Measurements from ENCODE around the gene SCRN1. TPM values are rescaled to one million over a fixed set of nuclear protein-coding genes. Genes with fewer than 3 reads are reported as not detected.

SCRN1 gene
- total RNA-seq, 1 experiment from 2014 or later, result 81.6 TPM

GRCh38 chr7:29879609-29880008 lies 110.0 kb downstream of the SCRN1 start:
- 0 out of 2 replicates have a peak, but pooled peaks cover 5% of the 10 kb centered on the region for H3K27me3 ChIP-seq (replicated peaks)
- H3K36me3 ChIP-seq, result no peaks in the 10 kb centered on the region
- H3K9me3 ChIP-seq (replicated peaks), result no peaks in the 10 kb centered on the region
- H3K27ac ChIP-seq, result no peak overlapping the region
- no peaks in the 10 kb centered on the region for H3K4me1 ChIP-seq (replicated peaks)
- no peak overlapping the region for H3K4me3 ChIP-seq
- DNase-seq (ENCODE audit: low read depth in 1 of 2, low spot score in 2 of 2), result no peak

DNA sequence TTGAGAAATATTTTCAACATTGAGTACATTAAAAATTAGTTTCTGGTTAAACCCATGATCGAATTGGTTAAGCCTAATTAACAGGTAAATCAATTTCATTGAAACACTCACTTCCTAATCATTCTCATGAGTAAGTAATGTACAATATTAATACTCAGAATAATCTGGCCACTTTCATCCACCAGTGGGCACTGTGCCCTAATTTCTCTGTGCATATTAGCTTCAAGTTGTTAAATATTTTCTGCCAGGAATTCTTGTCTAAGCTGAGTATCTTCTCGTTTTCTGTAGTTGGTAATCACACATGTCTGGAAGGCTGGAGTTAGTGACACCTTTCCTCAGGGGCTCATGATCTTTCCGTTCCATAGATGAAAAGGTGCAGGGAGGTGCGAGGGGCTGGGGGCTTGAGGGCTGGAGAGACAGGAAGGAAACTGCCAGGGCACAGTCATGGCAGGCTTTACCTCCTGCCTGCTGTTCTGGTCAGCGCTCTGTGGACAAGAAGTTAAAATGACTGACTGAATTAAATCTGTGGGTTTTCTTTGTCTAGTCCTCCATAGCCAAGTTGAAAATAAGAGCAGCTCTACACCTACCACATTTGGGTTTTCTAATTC lies 111.4 kb downstream of the SCRN1 start:
- DNase-seq (ENCODE audit: low read depth in 1 of 2, low spot score in 2 of 2), result peak in 1 of 2 experiments; percentile 25
- Histone ChIP-seq H3K9me3 (replicated peaks) (no peaks in the 10 kb centered on the region), H3K27me3 (replicated peaks) (peaks cover 10% of the 10 kb centered on the region; the same call in 1 of the 2 replicates), H3K27ac (no peak overlapping the region), H3K4me3 (no peak overlapping the region), H3K36me3 (no peaks in the 10 kb centered on the region), H3K4me1 (replicated peaks) (no peaks in the 10 kb centered on the region)

DNA sequence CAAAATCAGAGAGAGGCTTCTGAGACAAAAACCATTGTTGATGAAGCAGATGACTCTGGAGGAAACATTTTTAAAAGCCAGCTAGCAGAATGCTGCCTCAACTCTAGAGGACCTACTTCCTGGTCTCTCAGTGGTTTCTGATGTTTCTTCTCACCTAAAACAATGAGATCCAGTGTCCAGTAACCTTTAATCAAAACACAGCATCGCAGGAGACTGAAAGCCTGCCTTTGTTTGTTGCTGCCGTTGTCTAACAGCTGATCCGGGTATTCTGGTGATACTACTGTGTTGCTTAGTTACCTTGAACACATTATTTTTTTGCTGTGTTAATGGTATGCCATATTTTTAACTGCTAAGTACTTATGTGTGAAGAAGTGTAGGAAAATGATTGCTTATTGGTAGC lies 112.4 kb downstream of the SCRN1 start:
- no peak for DNase-seq (ENCODE audit: low read depth in 1 of 2, low spot score in 2 of 2)
- Histone ChIP-seq H3K27me3 (replicated peaks) (peaks cover 12% of the 10 kb centered on the region; the same call in 1 of the 2 replicates), H3K36me3 (no peaks in the 10 kb centered on the region), H3K4me1 (replicated peaks) (no peaks in the 10 kb centered on the region), H3K9me3 (replicated peaks) (no peaks in the 10 kb centered on the region), H3K27ac (no peak overlapping the region), H3K4me3 (no peak overlapping the region)

DNA sequence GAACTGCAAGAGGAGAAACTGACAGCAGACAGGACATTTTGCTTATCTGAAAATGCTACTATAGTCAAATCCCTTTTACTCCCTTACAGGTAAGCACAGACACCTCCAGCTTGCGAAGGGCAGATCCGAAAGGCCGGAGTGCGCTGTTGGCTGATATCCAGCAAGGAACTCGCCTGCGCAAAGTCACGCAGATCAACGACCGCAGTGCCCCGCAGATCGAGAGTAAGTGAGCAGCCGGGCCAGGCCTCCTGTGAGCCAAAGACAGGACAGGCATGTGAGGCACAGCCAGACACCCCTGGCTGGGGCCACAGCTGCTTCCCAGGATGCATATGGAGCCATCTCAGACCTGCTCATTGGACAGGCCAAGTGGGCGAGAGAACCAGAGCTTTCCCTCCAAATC lies 113.9 kb downstream of the SCRN1 start:
- no peaks in the 10 kb centered on the region for H3K4me1 ChIP-seq (replicated peaks)
- H3K9me3 ChIP-seq (replicated peaks), result no peaks in the 10 kb centered on the region
- no peaks in the 10 kb centered on the region for H3K36me3 ChIP-seq
- no peak overlapping the region for H3K4me3 ChIP-seq
- DNase-seq (ENCODE audit: low read depth in 1 of 2, low spot score in 2 of 2), result no peak
- H3K27ac ChIP-seq, result no peak overlapping the region
- peaks cover 17% of the 10 kb centered on the region; the same call in 1 of the 2 replicates for H3K27me3 ChIP-seq (replicated peaks)

DNA sequence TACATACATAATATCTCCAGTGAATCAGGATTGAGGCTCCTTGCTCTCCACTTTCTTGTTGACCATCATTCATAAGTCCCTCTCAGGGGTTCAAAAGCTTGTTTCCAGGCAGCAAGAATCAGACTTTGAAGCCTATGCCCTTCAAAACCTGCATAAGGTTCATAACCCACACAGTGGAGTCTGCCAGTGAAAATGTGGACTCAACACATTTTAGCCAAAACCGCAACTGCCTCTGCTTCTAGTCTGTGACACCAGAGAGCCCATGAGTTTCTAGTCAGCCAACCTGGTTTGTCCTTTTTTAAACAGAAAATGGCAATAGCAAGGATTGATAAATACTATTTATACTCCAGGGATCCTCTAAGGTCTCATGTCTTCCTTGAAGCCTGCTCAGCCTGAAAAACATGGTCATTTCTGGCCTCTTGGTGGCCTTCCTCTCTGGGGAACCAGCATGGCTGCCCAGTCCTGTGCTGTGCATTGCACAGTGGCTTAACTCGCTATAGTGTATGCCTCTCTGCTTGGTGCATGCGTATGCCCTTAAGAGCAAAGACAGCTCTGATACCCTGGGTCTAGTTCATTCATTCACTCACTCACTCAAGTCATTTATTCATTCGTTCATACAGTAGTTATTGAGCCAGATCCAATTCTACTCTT lies 115.8 kb downstream of the SCRN1 start:
- H3K4me1 ChIP-seq (replicated peaks), result no peaks in the 10 kb centered on the region
- H3K36me3 ChIP-seq, result no peaks in the 10 kb centered on the region

DNA sequence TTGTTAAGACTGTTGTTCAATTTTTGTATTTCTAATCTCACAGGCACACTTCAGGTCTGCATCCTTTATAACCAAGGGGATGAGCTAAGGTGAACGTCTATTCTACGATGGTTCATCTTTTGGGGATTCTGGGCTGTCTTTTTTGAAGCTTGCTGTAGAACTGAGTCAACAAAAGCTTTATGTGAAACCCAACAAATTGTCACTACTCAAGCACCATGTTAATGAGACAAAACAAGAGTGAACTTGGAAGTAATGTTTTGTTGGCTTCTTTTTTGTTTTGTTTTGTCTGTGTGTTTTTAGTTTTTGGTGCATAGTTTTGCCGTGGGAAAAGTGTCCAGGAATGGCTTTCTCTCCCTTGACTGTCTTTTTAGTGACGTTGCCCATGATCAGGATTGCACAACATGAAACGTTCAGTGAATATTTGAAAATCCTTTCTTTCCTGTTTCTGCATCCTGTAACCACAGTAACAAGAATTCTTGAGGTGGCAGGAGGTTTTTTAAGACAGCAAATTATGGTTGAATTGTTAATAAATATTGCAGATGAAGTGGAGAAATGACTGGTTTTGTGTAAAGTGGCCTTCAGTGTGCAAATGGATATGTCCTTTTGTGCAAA lies 117.7 kb downstream of the SCRN1 start:
- H3K36me3 ChIP-seq, result no peaks in the 10 kb centered on the region
- no peaks in the 10 kb centered on the region for H3K9me3 ChIP-seq (replicated peaks)
- DNase-seq (ENCODE audit: low read depth in 1 of 2, low spot score in 2 of 2), result no peak
- no peaks in the 10 kb centered on the region for H3K4me1 ChIP-seq (replicated peaks)
- no peak overlapping the region for H3K4me3 ChIP-seq
- H3K27me3 ChIP-seq (replicated peaks), result peaks cover 17% of the 10 kb centered on the region
- no peak overlapping the region for H3K27ac ChIP-seq

More for the DNA sequence above, 115.8 kb downstream of the SCRN1 start:
- no peak overlapping the region for H3K27ac ChIP-seq
- no peak for DNase-seq (ENCODE audit: low read depth in 1 of 2, low spot score in 2 of 2)
- no peak overlapping the region for H3K4me3 ChIP-seq
- peaks cover 17% of the 10 kb centered on the region; the same call in 1 of the 2 replicates for H3K27me3 ChIP-seq (replicated peaks)
- H3K9me3 ChIP-seq (replicated peaks), result no peaks in the 10 kb centered on the region

Other genes starting within 250 kb of the SCRN1 start
- gene WIPF3, start 183.3 kb downstream of the SCRN1 start, total RNA-seq (2014; rRNA removed; shearing (Covaris generic)), result not detected in 2 replicates
- gene FKBP14, start 36.9 kb upstream of the SCRN1 start, total RNA-seq (2014; rRNA removed; shearing (Covaris generic)), result 26.6 and 35.1 TPM in 2 replicates
- gene PLEKHA8, start 38.6 kb upstream of the SCRN1 start, total RNA-seq (2014; rRNA removed; shearing (Covaris generic)), result 11.5 and 12.5 TPM in 2 replicates
- 8.5 and 16.0 TPM in 2 replicates for gene MTURN, start 145.2 kb upstream of the SCRN1 start, total RNA-seq (2014; rRNA removed; shearing (Covaris generic))